Activated T-cell treated with anti-CD3 and anti-CD28 coated beads for 4 hours (primary cell): ENCODE data around the gene HMG20B.
"Not testable (repeated sequence)": the region's sequence is repeated elsewhere in the genome, so short reads cannot be mapped to it uniquely, and the experiment has no call there.

ENCODE experiments used
- DNase-seq: peaks from one replicate; pipeline ENCODE4 v3.0.0-alpha.2; 2020

Gene HMG20B

GRCh38 chr19:3572855-3573161 lies at the start of gene HMG20B:
Gene HMG20B, plus strand, starts transcription at chr19:3572944. Its CDS starts 366 bp downstream, at chr19:3573310.
- no peak for DNase-seq

GRCh38 chr19:3523361-3524077 lies 49.2 kb upstream of the HMG20B start:
- no peak for DNase-seq

DNA sequence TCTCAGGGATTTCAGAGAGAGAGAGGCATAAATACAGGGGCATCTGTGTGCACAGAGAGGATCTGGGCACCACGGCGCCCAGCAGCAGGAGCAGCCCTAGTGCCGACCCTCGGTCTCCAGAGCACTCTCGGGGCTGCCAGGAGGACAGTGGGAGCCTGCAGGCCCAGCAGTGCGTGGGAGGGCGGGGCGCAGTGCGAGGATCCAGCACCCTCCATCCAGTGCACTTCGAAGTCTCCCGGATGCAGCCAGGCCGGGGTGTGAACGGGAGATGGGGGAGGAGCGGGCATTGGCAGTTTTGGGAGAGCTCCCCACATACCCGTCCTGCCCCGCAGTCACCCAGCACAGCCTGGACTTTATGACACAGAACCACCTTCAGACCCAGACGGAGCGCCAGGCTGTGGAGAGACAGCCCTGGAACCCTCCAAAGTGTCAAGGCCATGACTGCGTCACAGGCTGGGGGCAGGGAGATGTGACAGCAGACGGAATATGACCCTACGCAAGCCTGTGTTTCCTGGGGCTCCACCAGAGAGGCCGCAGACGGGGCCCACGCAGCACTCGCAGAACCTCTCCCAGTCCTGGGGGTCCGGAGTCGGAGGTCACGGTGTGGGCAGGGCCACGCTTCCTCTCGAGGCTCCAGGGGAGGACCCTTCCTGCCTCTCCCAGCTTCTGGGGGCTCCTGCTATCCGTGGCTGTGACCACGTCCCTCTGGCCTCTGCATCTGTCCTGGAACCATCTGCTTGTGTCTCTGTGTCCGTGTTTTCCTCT lies 48.5 kb upstream of the HMG20B start:
- DNase-seq: no peak

GRCh38 chr19:3524904-3525451 lies 47.8 kb upstream of the HMG20B start:
- DNase-seq: no peak

DNA sequence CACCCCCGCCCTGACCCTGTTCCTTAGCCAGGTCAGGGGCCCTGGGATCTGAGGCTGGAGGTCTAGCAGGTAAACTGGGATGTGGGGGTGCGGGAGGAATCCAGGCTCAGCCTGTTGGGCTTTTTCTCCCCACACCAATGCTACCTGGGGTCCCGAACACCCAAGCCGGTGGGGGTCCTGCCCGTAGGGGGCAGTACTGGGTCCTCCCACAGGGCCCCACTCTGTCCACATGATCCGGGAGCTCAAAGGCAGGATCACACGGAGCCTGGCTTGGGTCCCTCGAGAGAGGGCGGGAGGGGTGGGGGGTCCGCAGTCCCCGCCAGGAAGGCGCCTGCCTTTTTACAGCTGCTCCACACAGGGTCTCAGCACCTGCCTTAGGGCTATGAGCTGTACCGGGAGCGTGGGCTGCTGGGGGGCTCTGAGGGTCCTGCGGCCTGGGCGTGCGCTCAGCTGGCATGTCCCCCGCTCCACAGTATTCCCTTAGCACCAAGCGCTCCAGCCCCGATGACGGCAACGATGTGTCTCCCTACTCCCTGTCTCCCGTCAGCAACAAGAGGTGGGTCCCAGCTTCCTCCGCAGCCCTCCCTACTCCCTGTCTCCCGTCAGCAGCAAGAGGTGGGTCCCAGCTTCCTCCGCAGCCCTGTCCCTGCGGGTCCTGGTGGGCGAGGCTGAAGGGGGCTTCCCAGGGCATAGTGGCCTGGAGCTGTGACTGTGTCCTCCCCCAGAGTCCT lies 46.1 kb upstream of the HMG20B start:
- no peak for DNase-seq

GRCh38 chr19:3527238-3527910 lies 45.4 kb upstream of the HMG20B start:
- DNase-seq: no peak

GRCh38 chr19:3528080-3528479 lies 44.7 kb upstream of the HMG20B start:
- DNase-seq: no peak

DNA sequence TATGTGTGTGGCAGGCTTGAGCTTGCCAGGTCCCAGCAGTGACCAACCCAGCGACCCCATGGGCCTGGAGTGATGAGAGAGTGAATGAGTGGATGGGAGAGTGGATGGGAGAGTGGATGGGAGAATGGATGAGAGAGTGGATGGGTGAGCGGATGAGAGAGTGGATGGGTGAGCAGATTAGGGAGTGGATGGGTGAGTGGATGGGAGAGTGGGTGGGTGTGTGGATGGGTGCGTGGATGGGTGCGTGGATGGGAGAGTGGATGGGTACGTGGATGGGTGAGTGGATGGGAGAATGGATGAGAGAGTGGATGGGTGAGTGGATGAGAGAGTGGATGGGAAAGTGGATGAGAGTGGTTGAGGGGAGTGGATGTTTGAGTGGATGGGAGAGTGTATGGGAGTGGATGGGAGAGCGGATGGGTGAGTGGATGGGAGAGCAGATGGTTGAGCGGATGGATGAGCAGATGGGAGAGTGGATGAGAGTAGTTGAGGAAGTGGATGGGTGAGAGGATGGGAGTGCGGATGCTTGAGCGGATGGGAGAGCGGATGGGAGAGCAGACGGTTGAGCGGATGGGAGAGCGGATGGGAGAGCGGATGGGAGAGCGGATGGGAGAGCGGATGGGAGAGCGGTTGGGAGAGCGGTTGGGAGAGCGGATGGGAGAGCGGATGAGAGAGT lies 44.1 kb upstream of the HMG20B start:
- no peak for DNase-seq

- not testable (repeated sequence) for DNase-seq
These were observed 43.4 kb upstream of the HMG20B start for GRCh38 chr19:3529299-3529698.

- no peak for DNase-seq
These were observed 42.4 kb upstream of the HMG20B start for GRCh38 chr19:3530389-3530788.

- no peak for DNase-seq
These were observed 41.0 kb upstream of the HMG20B start for GRCh38 chr19:3531716-3532115.

GRCh38 chr19:3532154-3532786 lies 40.5 kb upstream of the HMG20B start:
- no peak for DNase-seq

DNA sequence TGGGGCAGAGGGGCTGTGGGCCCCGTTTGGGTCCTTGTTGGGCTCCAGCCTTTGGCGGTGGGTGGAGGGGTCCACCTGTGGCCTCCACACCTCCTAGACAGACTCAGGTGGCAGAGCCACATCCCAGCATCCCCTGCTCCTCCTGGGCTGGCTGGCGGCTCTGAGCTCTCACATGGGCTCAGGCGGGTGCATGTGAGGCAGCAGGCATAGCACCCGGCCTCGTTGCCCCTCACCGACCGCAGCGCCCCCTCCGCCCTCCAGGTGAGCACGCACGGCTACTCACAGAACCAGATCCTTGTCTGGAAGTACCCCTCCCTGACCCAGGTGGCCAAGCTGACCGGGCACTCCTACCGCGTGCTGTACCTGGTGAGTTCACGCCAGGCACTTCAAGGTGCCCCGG lies 39.7 kb upstream of the HMG20B start:
- no peak for DNase-seq

DNA sequence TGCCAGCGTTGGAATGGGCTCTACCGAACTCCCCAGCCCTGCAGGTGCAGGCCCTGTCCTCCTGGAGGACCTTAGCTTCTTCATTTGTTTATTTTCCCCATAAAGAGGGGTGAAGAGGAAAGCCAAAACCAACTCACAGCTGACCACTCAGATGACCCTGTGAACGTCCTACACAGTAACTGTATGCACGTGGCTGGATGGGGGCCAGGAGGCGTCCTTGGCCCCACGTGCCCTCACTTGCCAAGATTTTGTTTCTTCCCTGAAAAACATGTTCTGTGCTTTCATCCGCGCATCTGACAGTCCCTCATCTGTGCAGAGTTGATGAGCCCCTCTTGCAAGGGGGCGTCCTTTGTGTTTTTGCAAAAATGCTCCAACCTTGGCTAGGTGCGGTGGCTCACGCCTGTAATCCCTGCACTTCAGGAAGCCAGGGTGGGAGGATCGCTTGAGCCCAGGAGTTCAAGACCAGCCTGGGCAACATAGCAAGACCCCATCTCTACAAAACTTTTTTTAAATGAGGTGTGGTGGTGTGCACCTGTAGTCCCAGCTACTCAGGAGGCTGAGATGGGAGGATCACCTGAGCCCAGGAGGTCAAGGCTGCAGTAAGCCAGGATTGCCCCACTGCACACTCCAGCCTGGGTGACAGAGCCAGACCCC lies 39.1 kb upstream of the HMG20B start:
- DNase-seq: no peak

GRCh38 chr19:3534375-3535234 lies 38.1 kb upstream of the HMG20B start:
- no peak for DNase-seq

GRCh38 chr19:3535235-3535535 lies 37.6 kb upstream of the HMG20B start:
- no peak for DNase-seq

- DNase-seq: no peak
These were observed 37.2 kb upstream of the HMG20B start for GRCh38 chr19:3535563-3535965.

DNA sequence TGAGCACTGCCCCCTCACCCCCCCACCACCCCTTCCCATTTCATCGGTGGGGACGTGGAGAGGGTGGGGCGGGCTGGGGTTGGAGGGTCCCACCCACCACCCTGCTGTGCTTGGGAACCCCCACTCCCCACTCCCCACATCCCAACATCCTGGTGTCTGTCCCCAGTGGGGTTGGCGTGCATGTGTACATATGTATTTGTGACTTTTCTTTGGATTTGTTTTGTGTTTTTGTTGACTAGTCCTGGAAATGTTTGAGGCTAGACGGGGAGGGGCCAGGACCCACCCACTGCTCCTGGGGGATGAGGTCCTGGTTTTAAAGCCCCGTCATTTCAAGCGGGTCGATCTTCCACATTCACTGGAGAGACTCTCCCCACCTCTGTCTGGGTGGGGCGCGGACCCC lies 36.8 kb upstream of the HMG20B start:
- DNase-seq: no peak

DNA sequence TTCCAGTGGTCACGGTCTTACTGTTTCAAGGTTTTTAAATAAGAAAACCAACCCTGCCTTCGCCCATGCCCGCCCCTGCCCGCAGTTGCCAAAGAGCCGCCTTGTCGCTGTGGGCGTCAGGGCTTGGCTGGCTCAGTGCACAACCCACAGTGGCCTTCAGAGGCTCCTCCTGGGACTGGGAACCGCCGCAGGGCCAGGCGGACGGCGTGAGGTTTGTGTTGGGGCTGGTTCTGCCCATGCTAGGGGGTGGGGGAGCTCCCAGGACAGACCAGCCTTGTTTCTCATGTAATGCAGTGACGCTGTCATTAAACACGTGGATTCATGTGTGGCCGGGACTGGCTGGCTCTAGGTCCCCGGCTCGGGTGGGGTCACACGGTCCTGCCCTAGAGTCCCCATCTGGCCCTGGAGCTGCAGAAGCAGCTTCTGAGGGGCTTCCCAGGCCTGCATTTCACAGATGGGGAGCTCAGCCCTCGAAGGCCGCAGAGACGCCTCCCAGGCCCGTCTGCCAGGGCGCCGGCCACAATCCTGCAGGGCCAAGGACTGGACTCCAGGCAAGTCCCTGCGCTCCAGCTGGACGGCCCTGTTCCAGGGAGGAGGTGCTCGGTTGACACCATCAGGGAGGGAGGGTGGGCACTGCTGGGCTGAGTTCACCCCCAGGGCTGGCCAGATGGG lies 36.2 kb upstream of the HMG20B start:
- no peak for DNase-seq

GRCh38 chr19:3537101-3537437 lies 35.7 kb upstream of the HMG20B start:
- DNase-seq: no peak
